Stimulated activated CD8-positive, alpha-beta memory T cell treated with anti-CD3 and anti-CD28 coated beads, Interleukin-12 subunit alpha, Interleukin-12 subunit beta, amount 100 ng/mL, for 24 hours (primary cell): ENCODE data around the gene GRIA2.
"Not testable (repeated sequence)": the region's sequence is repeated elsewhere in the genome, so short reads cannot be mapped to it uniquely, and the experiment has no call there.

Experiments
- DNase-seq: peaks from one replicate; pipeline ENCODE4 v3.0.0-alpha.2; 2020; ENCODE audit errors: extremely low read depth

GRIA2 gene

GRCh38 chr4:157220371-157220881, at the start of gene GRIA2:
TSS of gene GRIA2 (plus strand) at chr4:157220728. CDS start at chr4:157221043, 315 bp downstream.
- no peak for DNase-seq

GRCh38 chr4:157172011-157172410, 48.5 kb upstream of the GRIA2 start:
- no peak for DNase-seq

DNA sequence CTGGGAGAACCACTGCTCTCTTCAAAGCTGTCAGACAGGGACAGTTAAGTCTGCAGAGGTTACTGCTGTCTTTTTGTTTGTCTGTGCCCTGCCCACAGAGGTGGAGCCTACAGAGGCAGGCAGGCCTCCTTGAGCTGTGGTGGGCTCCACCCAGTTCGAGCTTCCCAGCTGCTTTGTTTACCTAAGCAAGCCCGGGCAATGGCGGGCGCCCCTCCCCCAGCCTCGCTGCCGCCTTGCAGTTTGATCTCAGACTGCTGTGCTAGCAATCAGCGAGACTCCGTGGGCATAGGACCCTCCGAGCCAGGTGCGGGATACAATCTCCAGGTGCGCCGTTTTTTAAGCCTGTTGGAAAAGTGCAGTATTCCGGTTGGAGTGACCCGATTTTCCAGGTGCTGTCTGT, 40.3 kb upstream of the GRIA2 start:
- not testable (repeated sequence) for DNase-seq

GRCh38 chr4:157184300-157184699, 36.2 kb upstream of the GRIA2 start:
- no peak for DNase-seq

DNA sequence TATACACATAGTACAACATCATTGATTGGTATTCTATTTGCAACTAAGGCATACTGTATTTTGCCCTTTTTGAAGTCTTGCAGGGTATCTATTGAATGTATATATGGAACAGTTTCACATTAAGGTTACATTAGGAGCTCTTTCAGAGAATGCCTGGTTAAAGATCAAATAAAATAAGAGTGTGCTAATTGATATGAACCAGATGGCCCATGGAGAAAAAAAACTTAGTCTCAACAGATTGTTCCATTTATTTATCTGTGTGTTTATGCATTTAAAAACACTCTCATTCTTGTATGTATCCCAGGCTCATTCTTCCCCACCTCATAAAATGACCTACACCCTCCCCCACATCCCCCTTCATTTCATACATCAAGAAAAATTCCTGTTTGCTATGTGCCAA, 35.2 kb upstream of the GRIA2 start:
- DNase-seq = no peak

DNA sequence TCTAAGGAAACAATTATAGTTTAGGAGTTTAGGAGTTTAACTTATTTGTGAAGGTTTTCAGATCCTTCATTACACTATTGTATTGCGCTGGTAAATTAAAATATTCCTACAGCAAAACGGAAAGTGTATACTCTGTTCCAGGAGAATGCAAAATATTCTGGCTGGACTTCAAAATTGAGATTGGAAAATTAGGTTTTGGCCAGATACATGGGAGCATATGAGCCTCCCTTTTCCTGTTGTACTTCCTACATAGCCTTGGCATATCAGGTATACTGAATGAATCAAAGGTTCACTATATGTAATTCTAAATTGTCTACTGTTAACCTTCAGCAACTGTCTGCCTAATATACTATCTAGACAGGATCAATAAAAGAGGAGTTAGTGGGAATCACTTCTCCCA, 25.2 kb upstream of the GRIA2 start:
- DNase-seq = no peak

- no peak for DNase-seq
Observed at GRCh38 chr4:157196046-157196445, 24.5 kb upstream of the GRIA2 start.

DNA sequence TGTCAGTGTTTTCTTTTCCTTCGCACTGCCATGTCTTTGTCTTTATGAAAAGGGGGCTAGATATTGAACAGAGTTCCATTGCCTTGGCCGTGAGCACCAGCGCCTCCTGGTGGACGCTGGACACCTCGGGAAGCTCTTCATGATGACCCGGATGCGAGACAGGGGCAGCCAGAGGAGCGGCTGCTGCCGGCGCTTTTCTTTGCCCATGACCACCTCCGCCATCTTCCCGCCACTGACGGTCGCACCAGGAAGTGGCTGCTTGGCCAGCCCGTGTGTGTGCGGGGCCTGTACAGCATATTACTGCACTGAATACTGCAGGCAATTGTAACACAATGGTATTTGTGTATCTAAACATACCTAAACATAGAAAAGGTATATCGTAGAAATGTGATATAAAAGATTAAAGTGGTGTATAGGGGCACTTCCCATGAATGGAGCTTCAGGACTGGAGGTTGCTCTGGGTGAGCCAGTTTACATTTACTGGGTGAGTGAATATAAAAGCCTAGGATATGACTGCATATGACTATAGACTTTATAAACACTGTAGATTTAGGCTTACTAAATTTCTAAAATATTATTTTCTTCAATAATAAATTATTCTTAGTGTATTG, 15.8 kb upstream of the GRIA2 start:
- DNase-seq = no peak

DNA sequence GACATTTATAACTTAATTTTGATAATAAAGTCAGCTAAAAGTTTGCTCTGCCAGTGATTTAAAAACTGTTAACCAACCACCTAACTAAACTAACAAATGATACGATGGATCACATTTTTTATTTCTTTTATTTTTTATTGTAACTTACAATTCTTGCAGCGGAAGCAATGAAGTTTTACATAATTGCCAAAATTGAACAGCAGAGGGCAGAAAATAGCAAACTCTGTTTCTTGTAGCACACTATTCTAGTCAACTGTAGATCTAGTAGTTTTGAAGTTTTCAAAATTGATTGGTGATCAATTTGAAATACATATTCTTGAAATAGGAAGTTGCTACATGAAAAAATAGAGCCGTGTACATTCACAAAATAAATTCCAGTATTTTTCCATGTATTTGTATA, 2.8 kb upstream of the GRIA2 start:
- DNase-seq = no peak

- DNase-seq = no peak
Observed at GRCh38 chr4:157219711-157220370, 687 bp upstream of the GRIA2 start.

- no peak for DNase-seq
Observed at GRCh38 chr4:157221426-157221894, 932 bp downstream of the GRIA2 start.

DNA sequence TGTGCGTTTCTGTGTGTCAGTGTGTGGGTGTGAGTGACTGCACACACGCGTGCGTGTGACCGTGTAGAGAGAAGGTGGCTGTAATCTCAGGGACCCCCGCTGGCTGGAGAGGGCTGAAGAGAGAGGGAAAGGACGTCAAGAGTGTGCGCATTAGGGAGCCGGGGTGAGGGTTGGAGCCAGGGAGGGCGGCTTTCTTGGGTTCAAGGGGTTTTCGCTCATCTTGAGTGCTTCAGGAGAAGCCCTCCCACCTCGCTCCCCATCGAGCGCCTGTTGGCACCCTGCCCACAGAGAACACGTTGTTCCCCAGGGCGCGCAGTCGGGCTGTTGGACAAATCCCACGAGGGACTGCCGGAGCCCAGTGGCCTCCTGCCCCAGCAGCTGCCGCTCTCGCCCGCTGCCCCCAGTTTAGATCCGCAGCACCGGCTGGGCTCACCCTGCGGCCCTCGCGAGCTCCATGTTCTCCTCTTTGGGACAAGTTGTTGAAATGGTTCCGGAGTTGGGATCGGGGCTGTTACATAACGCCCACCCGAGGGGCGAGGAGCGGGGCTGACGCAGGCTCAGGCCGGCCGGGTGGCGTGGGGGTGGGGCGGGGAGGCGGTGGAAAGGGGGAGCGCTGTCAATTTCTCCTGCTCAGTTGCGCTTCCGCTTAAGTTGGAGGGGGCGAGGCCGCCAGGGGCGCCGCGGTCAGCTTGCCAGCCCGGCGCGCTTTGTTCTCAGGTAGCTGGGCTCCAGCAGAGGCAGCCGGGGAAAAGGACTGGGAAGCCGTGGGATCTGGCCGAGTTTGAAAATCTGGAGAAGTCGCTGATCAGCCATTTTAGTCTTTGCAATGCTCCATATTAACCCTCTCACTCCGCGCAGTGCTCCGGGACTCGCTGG, 1.6 kb downstream of the GRIA2 start:
- no peak for DNase-seq

DNA sequence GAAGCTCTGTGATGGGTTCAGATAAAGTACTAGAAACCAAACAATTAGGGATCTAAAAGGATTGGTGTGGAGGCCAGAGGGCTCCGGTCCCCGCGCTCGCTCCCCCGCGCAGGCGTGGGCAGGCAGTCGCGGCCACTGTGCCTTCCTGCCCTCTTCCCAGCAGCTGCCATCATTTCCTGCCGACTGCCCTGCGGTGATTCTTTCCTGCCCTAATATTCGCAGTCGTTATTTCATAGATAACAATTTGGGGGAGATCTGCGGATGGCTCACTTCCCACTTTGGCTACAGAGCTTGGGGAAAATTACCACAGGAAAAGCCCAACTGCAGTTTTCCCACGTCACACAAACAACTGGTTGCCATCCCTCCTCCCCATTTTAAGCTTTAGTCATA, 2.2 kb downstream of the GRIA2 start:
- no peak for DNase-seq

- no peak for DNase-seq
Observed at GRCh38 chr4:157223456-157223855, 2.9 kb downstream of the GRIA2 start.

DNA sequence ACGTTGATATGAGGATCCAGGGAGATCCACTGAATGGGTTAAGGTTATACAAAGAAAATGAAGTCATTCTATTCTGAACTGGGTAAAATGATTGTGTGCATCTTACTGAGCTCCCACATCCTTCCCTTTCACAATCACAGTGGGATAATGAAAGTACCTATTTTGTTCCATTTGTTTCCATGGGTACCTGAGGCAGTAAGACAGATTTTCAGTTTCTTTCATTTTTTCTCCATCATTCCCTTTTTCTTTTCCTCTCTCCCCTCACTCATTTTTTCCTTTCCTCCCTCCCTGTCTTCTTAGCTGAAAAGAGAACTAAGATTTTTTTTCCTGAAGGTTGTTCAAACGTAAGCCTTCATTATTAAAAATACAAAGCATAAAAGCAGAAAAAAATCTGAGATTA, 4.6 kb downstream of the GRIA2 start:
- DNase-seq = no peak

DNA sequence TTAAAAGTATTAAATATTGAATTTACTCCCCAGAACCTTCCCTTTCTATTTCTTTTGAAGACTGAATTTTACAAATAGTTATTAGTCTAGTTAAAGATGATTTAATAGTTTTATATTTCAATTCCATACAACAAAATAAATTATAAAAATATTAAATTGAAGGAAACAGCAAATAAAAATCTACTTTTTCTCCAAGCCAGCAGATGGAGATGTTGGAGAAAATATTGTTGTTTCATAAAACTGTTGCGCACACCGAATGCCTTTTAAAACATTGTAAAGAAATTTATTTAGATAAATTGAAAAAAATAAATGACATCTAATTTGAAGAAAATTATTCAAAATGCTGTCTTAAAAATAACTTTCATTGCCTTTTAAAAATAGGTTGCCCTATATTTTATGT, 5.5 kb downstream of the GRIA2 start:
- DNase-seq = no peak

GRCh38 chr4:157226601-157227000, 6.1 kb downstream of the GRIA2 start:
- no peak for DNase-seq

GRCh38 chr4:157231525-157231924, 11.0 kb downstream of the GRIA2 start:
- DNase-seq = no peak

DNA sequence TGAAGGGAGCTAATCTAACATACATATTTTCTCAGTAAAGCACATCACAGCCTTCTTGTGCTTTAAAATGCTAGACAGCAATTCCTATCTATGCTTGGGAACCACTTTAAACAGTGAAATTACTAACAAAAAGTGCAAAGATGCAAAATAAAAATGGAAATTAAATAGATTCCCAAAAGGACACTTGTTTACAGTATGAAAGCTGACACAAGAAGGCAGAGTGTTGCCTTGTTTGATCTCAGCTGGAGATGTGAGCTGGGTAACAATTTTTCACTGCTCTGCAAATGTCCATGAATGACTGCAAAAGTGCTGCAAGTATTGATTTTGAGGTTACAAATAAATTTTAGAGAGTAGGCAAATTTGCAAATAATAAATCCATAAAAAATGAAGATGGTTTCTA, 22.3 kb downstream of the GRIA2 start:
- no peak for DNase-seq

DNA sequence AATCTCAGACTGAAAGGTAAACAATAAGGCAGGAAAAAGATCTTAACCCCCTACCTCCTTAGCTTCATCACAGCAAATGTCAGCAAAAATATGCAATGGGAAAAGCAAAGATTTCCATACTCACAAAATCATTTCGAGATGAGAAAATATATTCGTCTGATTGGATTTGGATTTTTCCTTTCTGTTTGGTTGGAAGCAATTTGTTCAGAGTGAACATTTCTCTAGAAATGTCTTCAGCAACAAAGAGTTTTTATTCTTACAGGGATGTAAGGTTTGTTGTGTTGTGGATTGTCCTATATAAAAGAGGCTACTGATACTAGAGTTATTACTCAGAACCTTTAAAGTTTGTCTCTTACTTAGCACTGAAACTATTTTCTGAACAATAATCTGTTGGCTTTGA, 23.8 kb downstream of the GRIA2 start:
- DNase-seq = no peak

DNA sequence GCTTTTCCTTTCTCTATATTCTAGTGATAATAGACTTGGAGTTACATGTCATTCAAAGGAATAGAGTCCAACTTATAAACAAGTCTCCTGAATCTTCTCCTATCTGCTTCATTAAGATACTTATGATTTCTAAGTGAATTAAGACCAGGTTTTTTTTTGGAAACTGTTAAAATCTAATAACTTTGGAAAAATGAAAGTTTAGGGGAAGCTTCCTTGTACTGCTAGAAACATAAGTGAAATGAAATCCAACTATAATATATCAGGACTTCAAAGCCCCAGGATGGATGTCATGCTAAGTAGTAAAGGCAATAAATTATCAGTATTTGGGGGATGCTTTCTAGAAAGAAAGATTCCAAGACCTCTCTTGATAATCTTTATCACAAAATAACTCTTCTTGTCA, 24.8 kb downstream of the GRIA2 start:
- no peak for DNase-seq

DNA sequence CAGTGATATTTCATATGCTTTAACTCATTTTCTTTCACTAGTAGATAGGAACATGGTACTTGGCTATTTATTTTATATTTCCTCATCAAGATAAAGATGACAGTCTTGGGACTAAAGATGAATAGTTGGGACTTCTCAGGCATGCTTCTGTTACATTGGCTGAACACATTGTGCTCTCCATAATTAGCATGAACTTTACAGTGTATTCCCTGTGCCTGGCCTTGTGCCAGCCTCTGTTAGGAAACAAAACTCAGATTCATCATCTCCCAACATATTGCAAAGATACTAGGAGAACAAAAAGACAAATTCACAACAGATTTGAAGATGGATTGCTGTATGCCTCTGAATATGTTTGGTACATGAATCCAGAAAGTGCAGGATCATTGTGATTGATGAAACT, 26.4 kb downstream of the GRIA2 start:
- no peak for DNase-seq

DNA sequence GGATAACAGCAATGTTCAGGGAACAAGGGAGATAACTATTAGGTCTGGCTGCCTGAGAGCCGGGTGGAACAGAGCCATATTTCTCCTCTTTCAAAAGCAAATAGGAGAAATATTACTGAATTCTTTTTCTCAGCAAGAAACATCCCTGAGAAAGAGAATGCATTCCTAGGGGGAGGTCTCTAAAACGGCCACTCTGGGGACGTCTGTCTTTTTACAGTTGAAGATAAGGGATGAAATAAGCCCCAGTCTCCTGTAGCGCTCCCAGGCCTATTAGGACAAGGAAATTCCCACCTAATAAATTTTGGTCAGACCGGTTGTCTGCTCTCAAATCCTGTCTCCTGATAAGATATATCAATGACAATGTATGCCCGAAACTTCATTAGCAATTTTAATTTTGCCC, 37.6 kb downstream of the GRIA2 start:
- DNase-seq = not testable (repeated sequence)
